Kidney (tissue), 14 donors: ENCODE measurements around the gene C22orf31. TPM values are rescaled to one million over a fixed set of nuclear protein-coding genes. Genes with fewer than 3 reads are reported as not detected.

Experiments
- DNase-seq, 5 donors: peaks; one replicate each; pipeline ENCODE4 v3.0.0-alpha.2; 2013 to 2020
- FAIRE-seq: peaks from 2 replicates; lab custom pipeline; 2012; peaks lifted over from hg19 to GRCh38; lab: Jason Lieb, UNC
- H3K27ac ChIP-seq, 2 donors: one replicate each; pipeline ENCODE4 v1.7.0; 2013; ENCODE audit warnings: low read depth in 2 of 2, low read length in 2 of 2, inconsistent platforms in 1 of 2
- H3K27me3 ChIP-seq: one replicate; pipeline ENCODE4 v1.7.1; 2013; ENCODE audit warnings: low read length, inconsistent platforms; ENCODE audit not compliant: control insufficient read depth, insufficient read depth
- H3K36me3 ChIP-seq, 3 donors: one replicate each; pipeline versions ENCODE4 v1.7.0 to v1.7.1; 2013; ENCODE audit warnings: low read length in 3 of 3, control low read depth in 1 of 3, inconsistent platforms in 1 of 3; ENCODE audit not compliant: insufficient read depth in 3 of 3, control insufficient read depth in 2 of 3
- H3K4me1 ChIP-seq, 3 donors: one replicate each; pipeline versions ENCODE4 v1.7.0 to v1.7.1; 2013; ENCODE audit warnings: low read length in 3 of 3, inconsistent platforms in 1 of 3, low read depth in 1 of 3; ENCODE audit not compliant: control insufficient read depth in 2 of 3, insufficient read depth in 2 of 3
- H3K4me3 ChIP-seq, 3 donors: one replicate each; pipeline versions ENCODE4 v1.7.0 to v1.8.1; 2013; ENCODE audit warnings: low read length in 3 of 3, control low read depth in 1 of 3, inconsistent platforms in 1 of 3
- H3K9ac ChIP-seq, 3 donors: one replicate each; pipeline versions ENCODE4 v1.7.0 to v1.7.1; 2013; ENCODE audit warnings: low read length in 3 of 3, control low read depth in 1 of 3, inconsistent platforms in 1 of 3
- H3K9me3 ChIP-seq, 3 donors: one replicate each; pipeline versions ENCODE4 v1.7.0 to v1.7.1; 2013; ENCODE audit warnings: low read length in 3 of 3, control low read depth in 1 of 3, inconsistent platforms in 1 of 3; ENCODE audit not compliant: control insufficient read depth in 2 of 3, insufficient read depth in 1 of 3
- intact Hi-C: fragments of 100-400 bp; cut with DNase I; formaldehyde crosslinking; loops from one replicate; pipeline ENCODE4 v1.11.1; 2022
- polyA plus RNA-seq: library from polyadenylated mRNA; stranded (reverse); fragments of 350-450 nt; fragmentation: Illumina TruSeq; extraction: RNeasy Lipid Tissue Mini Kit (QIAGEN cat#74804); gene quantifications from one replicate; pipeline ENCODE4 v1.2.3, GENCODE V29; 2014; ENCODE audit warnings: low read depth, low replicate concordance; ENCODE audit not compliant: insufficient read depth
- total RNA-seq: library from RNA; stranded (reverse); fragmentation: NEBNext Ultra II Directional; extraction: Animal tissue kit (Norgen Biotek cat#: 25700); gene quantifications from one replicate; pipeline ENCODE4 v1.2.1, GENCODE V29; 2021
- TF ChIP-seq, protein P1 (sequence below): IDR thresholded peaks from 3 replicates; pipeline ENCODE4 v1.5.1; 2012; ENCODE audit warnings: mild to moderate bottlenecking, moderate library complexity, borderline replicate concordance; ENCODE audit not compliant: insufficient read depth; ENCODE audit errors: extremely low read depth
- donor health status: control.
- donor health status: control.
- donor health status: control.
- donor health status: control.
- donor health status: control.
- donor health status: DM: yes; HTN: yes; CAD: no.
- donor health status: Normal renal cell carcinoma (clear cell type).

C22orf31 gene
- total and polyA plus RNA-seq, 2 donors from 2014 or later, result not detected

GRCh38 chr22:29011240-29012100 is 50.2 kb downstream of the C22orf31 start:
- H3K27ac ChIP-seq, result peak overlapping the region; percentile 33 to 54

DNA sequence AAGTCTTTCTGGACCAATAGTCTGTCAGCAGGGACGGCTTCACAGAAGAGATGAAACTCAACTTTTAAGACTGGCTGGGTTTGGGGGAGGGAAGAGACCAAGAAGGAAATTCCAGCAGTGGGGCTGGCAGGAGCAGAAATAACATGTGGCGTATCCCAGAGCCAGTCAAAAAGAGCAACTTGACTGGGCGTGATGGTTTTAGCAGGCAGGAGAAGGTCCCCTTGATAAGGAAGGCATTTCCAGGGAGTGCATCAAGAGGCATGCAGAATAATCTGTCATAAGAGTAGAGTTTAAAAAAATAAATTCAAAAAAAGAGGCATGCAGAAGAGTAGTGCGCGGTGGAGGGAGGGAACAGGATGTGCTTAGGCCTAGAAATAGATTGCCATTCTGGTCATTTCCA is 52.5 kb downstream of the C22orf31 start:
- H3K4me1 ChIP-seq, result peaks cover 9 to 40% (median 26%) of the 10 kb centered on the region in 3 donors
- FAIRE-seq, result no peak

More at GRCh38 chr22:29011240-29012100, 50.2 kb downstream of the C22orf31 start:
- Histone ChIP-seq H3K9me3 (no peaks in the 10 kb centered on the region), H3K27me3 (no peaks in the 10 kb centered on the region), H3K9ac (no peak overlapping the region), H3K36me3 (no peaks in the 10 kb centered on the region), H3K4me3 (no peak overlapping the region), H3K4me1 (peaks cover 8 to 36% (median 14%) of the 10 kb centered on the region in 3 donors)
- FAIRE-seq (no peak), DNase-seq (no peak)
- TF ChIP-seq, protein P1, sequence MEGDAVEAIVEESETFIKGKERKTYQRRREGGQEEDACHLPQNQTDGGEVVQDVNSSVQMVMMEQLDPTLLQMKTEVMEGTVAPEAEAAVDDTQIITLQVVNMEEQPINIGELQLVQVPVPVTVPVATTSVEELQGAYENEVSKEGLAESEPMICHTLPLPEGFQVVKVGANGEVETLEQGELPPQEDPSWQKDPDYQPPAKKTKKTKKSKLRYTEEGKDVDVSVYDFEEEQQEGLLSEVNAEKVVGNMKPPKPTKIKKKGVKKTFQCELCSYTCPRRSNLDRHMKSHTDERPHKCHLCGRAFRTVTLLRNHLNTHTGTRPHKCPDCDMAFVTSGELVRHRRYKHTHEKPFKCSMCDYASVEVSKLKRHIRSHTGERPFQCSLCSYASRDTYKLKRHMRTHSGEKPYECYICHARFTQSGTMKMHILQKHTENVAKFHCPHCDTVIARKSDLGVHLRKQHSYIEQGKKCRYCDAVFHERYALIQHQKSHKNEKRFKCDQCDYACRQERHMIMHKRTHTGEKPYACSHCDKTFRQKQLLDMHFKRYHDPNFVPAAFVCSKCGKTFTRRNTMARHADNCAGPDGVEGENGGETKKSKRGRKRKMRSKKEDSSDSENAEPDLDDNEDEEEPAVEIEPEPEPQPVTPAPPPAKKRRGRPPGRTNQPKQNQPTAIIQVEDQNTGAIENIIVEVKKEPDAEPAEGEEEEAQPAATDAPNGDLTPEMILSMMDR, result no peak
- intact Hi-C loops, result no loop called here

More for the DNA sequence above, 52.5 kb downstream of the C22orf31 start:
- H3K27ac ChIP-seq, result peak overlapping the region in 1 of 2 donors; percentile 32
- no peak overlapping the region for H3K4me3 ChIP-seq
- intact Hi-C loops, result no loop called here
- DNase-seq, result no peak
- no peaks in the 10 kb centered on the region for H3K36me3 ChIP-seq
- H3K27me3 ChIP-seq, result no peaks in the 10 kb centered on the region
- H3K9me3 ChIP-seq, result no peaks in the 10 kb centered on the region
- no peak overlapping the region for H3K9ac ChIP-seq
- TF ChIP-seq, protein P1, result no peak

Other genes starting within 250 kb of the C22orf31 start
- 24.4 TPM for gene ZNRF3, start 178.3 kb downstream of the C22orf31 start, total RNA-seq
- gene ZNRF3, start 178.3 kb downstream of the C22orf31 start, polyA plus RNA-seq, result 6.8 TPM
- gene KREMEN1, start 11.2 kb upstream of the C22orf31 start, total RNA-seq, result 16.2 TPM
- 9.3 TPM for gene KREMEN1, start 11.2 kb upstream of the C22orf31 start, polyA plus RNA-seq
- 9.6 TPM for gene EMID1, start 144.1 kb upstream of the C22orf31 start, total RNA-seq
- gene EMID1, start 144.1 kb upstream of the C22orf31 start, polyA plus RNA-seq, result 25.5 TPM
- 19.2 TPM for gene RHBDD3, start 206.2 kb upstream of the C22orf31 start, total RNA-seq
- 26.3 TPM for gene RHBDD3, start 206.2 kb upstream of the C22orf31 start, polyA plus RNA-seq
- gene EWSR1, start 206.4 kb upstream of the C22orf31 start, total RNA-seq, result 214 TPM
- 124 TPM for gene EWSR1, start 206.4 kb upstream of the C22orf31 start, polyA plus RNA-seq
- 27.2 TPM for gene GAS2L1, start 244.8 kb upstream of the C22orf31 start, total RNA-seq
- gene GAS2L1, start 244.8 kb upstream of the C22orf31 start, polyA plus RNA-seq, result 24.2 TPM